GM21717 (cell line): ENCODE measurements around the gene CTSG.
A peak's percentile ranks its signal among the peaks of the same experiment; 100 is the strongest.
"Not testable (repeated sequence)": the region's sequence is repeated elsewhere in the genome, so short reads cannot be mapped to it uniquely, and the experiment has no call there.

Experiments
- ATAC-seq: cut with Tn5 transposase; IDR thresholded peaks from one replicate; pipeline ENCODE4 v1.9.1; 2021; ENCODE audit warnings: mild to moderate bottlenecking, moderate library complexity; ENCODE audit not compliant: unreplicated experiment

The CTSG gene

GRCh38 chr14:24576182-24576581, at the start of gene CTSG:
TSS of gene CTSG (minus strand) at chr14:24576250. CDS start at chr14:24576223, 27 bp downstream.
- no peak for ATAC-seq

GRCh38 chr14:24613747-24614146, 37.7 kb upstream of the CTSG start:
- no peak for ATAC-seq

- peak; percentile 55 for ATAC-seq
Observed at GRCh38 chr14:24613241-24613640, 37.2 kb upstream of the CTSG start.

GRCh38 chr14:24612196-24612595, 36.1 kb upstream of the CTSG start:
- no peak for ATAC-seq

- ATAC-seq, result no peak
Observed at GRCh38 chr14:24609655-24610344, 33.8 kb upstream of the CTSG start, which contains the start of gene GZMH. TSS of gene GZMH (minus strand) at chr14:24609685. CDS start at chr14:24609613, 72 bp downstream.

- ATAC-seq, result no peak
Observed at GRCh38 chr14:24607635-24608514, 31.8 kb upstream of the CTSG start.

- no peak for ATAC-seq
Observed at GRCh38 chr14:24607081-24607480, 31.0 kb upstream of the CTSG start.

- no peak for ATAC-seq
Observed at GRCh38 chr14:24606297-24606696, 30.2 kb upstream of the CTSG start.

GRCh38 chr14:24605435-24606190, 29.6 kb upstream of the CTSG start:
- peak; percentile 86 for ATAC-seq

GRCh38 chr14:24597403-24597802, 21.4 kb upstream of the CTSG start:
- no peak for ATAC-seq

GRCh38 chr14:24595073-24595808, 19.2 kb upstream of the CTSG start:
- ATAC-seq, result no peak

GRCh38 chr14:24591004-24591403, 15.0 kb upstream of the CTSG start:
- ATAC-seq, result not testable (repeated sequence)

GRCh38 chr14:24584402-24584801, 8.4 kb upstream of the CTSG start:
- not testable (repeated sequence) for ATAC-seq

GRCh38 chr14:24578558-24578957, 2.5 kb upstream of the CTSG start:
- no peak for ATAC-seq

- ATAC-seq, result no peak
Observed at GRCh38 chr14:24576771-24577170, 721 bp upstream of the CTSG start.

GRCh38 chr14:24574206-24574774, 1.8 kb downstream of the CTSG start:
- no peak for ATAC-seq

- ATAC-seq, result no peak
Observed at GRCh38 chr14:24566318-24566717, 9.7 kb downstream of the CTSG start.

- ATAC-seq, result no peak
Observed at GRCh38 chr14:24565766-24566165, 10.3 kb downstream of the CTSG start.

GRCh38 chr14:24563505-24563904, 12.5 kb downstream of the CTSG start:
- ATAC-seq, result no peak

GRCh38 chr14:24556756-24557155, 19.3 kb downstream of the CTSG start:
- no peak for ATAC-seq
